HepG2 (cell line): ENCODE measurements around the gene CDA. TPM values are rescaled to one million over a fixed set of nuclear protein-coding genes. Genes with fewer than 3 reads are reported as not detected.
A peak's percentile ranks its signal among the peaks of the same experiment; 100 is the strongest.

Experiments
- FOXC1 ChIP-seq: sonication (generic); formaldehyde crosslinking; IDR thresholded peaks from 2 replicates; pipeline ENCODE4 v1.8.0; 2022; ENCODE audit warnings: mild to moderate bottlenecking, missing genetic modification reagents, borderline replicate concordance
- HES4 ChIP-seq: sonication (generic); formaldehyde crosslinking; IDR thresholded peaks from 2 replicates; pipeline ENCODE4 v1.9.0; 2021; ENCODE audit warnings: mild to moderate bottlenecking, missing genetic modification reagents, borderline replicate concordance
- ISL2 ChIP-seq: sonication (generic); formaldehyde crosslinking; IDR thresholded peaks from 2 replicates; pipeline ENCODE4 v1.5.0; 2020; ENCODE audit warnings: missing genetic modification reagents
- KAT8 ChIP-seq: IDR thresholded peaks from 2 replicates; pipeline ENCODE4 v1.6.1; 2016; ENCODE audit warnings: missing genetic modification reagents, missing compliant biosample characterization
- NFE2L2 ChIP-seq: fragments of 150-350 bp; IDR thresholded peaks from 2 replicates; pipeline ENCODE4 v1.6.1; 2014; ENCODE audit warnings: low read length
- RCOR2 ChIP-seq: IDR thresholded peaks from 2 replicates; pipeline ENCODE4 v1.6.1; 2016; ENCODE audit warnings: missing biosample characterization, missing genetic modification reagents
- TAF15 ChIP-seq: fragments of 200-400 bp; formaldehyde crosslinking; IDR thresholded peaks from one replicate; pipeline ENCODE4 v1.6.1; 2018; ENCODE audit warnings: mild to moderate bottlenecking, low read depth, low read length; ENCODE audit not compliant: poor library complexity, severe bottlenecking
- TBX3 ChIP-seq: fragments of 450-650 bp; IDR thresholded peaks from 2 replicates; pipeline ENCODE4 v1.6.1; 2017; ENCODE audit warnings: antibody characterized with exemption, mild to moderate bottlenecking, inconsistent platforms, borderline replicate concordance
- ZFP1 ChIP-seq: IDR thresholded peaks from 2 replicates; pipeline ENCODE4 v1.6.1; 2016
- ZNF124 ChIP-seq: sonication (generic); formaldehyde crosslinking; IDR thresholded peaks from 2 replicates; pipeline ENCODE4 v1.4.0; 2020; ENCODE audit warnings: missing genetic modification reagents
- ZNF17 ChIP-seq: sonication (generic); formaldehyde crosslinking; IDR thresholded peaks from 2 replicates; pipeline ENCODE4 v1.5.0; 2020; ENCODE audit warnings: mild to moderate bottlenecking, missing genetic modification reagents
- ZNF282 ChIP-seq: fragments of 450-650 bp; IDR thresholded peaks from 2 replicates; pipeline ENCODE4 v1.6.1; 2018; ENCODE audit not compliant: partially characterized antibody
- ZNF878 ChIP-seq: sonication (generic); formaldehyde crosslinking; IDR thresholded peaks from 2 replicates; pipeline ENCODE4 v1.8.1; 2023; ENCODE audit warnings: mild to moderate bottlenecking, missing genetic modification reagents, moderate library complexity
- ZNF883 ChIP-seq: sonication (generic); formaldehyde crosslinking; IDR thresholded peaks from 2 replicates; pipeline ENCODE4 v1.5.1; 2020; ENCODE audit warnings: mild to moderate bottlenecking, missing genetic modification reagents; ENCODE audit errors: not compliant biosample characterization
- ZSCAN29 ChIP-seq: sonication (generic); formaldehyde crosslinking; conservative IDR thresholded peaks from 2 replicates; pipeline ENCODE4 v1.4.0; 2020; ENCODE audit warnings: mild to moderate bottlenecking, missing genetic modification reagents
- polyA plus RNA-seq, 8 experiments: library from polyadenylated mRNA; depleted of rRNA in 3 of 8; stranded (reverse) in 7 of 8; unstranded in 1 of 8; fragments of >200 nt; fragmentation: Illumina TruSeq in 4 of 8; extraction: Trizol in 4 of 8; gene quantifications; 2 replicates each; pipeline versions ENCODE4 v1.2.1 to v1.2.3, GENCODE V29; 2011 to 2016; ENCODE audit warnings: low read depth in 4 of 8, missing spikeins in 1 of 8, mixed read lengths in 1 of 8; ENCODE audit not compliant: insufficient read depth in 1 of 8
- total RNA-seq, 5 experiments: library from RNA; depleted of rRNA; stranded (reverse); fragments of >200 nt; fragmentation: Illumina TruSeq; extraction: Trizol; gene quantifications; 2 replicates each; pipeline ENCODE4 v1.2.3, GENCODE V29; 2016; ENCODE audit warnings: low read depth in 1 of 5
- TF ChIP-seq, protein P1 (sequence below): IDR thresholded peaks from 2 replicates; pipeline ENCODE4 v1.6.1; 2016; ENCODE audit warnings: missing genetic modification reagents, missing compliant biosample characterization
- TF ChIP-seq, protein P2 (sequence below): IDR thresholded peaks from 2 replicates; pipeline ENCODE4 v1.6.1; 2016; ENCODE audit warnings: low read depth, control low read depth
- TF ChIP-seq, protein P3 (sequence below): sonication (generic); formaldehyde crosslinking; IDR thresholded peaks from 2 replicates; pipeline ENCODE4 v1.9.0; 2022; ENCODE audit warnings: missing genetic modification reagents, mild to moderate bottlenecking, borderline replicate concordance
- TF ChIP-seq, protein P4 (sequence below): sonication (generic); formaldehyde crosslinking; IDR thresholded peaks from 2 replicates; pipeline ENCODE4 v1.9.0; 2021; ENCODE audit warnings: missing genetic modification reagents, borderline replicate concordance

Gene CDA
- total and polyA plus RNA-seq, 2 of the 13 experiments (the other 11 are each of a cell fraction or from before 2014, with no cell fraction given): 0.66 to 2.1 TPM

DNA sequence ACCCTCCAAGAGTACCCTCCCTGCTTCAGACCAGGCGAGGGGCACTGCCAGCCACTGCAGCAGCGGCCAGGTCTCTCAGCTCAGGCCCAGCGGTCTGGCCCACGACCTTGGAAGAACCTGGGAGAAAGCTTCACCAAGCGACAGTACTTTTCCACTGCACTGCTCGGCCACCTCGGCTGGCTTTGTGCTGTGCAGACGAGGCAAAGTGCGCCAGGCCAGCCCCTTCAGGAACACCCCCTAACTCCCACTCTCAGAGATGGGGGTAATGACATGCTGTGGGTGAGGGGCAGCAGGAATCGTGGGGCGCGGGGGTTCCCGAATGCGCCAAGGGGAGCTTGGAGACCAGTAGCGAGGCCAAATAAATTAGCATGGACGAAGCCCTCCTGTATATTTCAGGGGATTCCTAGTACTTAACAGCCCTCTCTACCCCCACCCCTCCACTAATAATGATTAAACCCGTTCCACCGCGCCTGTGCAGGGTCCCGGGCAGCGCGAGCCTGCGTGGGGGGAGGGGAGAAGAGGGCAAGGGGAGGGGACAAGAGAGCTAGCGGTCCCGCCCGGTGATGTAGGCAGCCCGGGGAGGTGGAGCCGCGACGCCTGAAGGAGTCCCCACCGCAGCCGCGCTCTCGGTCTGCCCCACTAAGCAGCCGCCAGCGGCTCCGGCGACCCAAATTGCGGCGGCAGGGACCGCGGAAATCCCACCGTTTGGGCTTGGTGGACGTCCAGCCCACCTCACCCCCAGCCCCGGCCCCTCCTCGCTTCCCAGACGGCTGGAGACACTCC lies 36.8 kb upstream of the CDA start, which contains the start of gene FAM43B (continued):
- TF ChIP-seq KAT8: peak; percentile 44; the same call in 1 of the 2 replicates
- TF ChIP-seq TBX3: no peak
- no peak for TF ChIP-seq ZNF17 (CRISPR knock-in tag)
- TF ChIP-seq, protein P1, sequence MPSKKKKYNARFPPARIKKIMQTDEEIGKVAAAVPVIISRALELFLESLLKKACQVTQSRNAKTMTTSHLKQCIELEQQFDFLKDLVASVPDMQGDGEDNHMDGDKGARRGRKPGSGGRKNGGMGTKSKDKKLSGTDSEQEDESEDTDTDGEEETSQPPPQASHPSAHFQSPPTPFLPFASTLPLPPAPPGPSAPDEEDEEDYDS (CRISPR knock-in tag): peak; percentile 91
- no peak for TF ChIP-seq ZNF282
- peak; percentile 64 for TF ChIP-seq FOXC1 (CRISPR knock-in tag)
- TF ChIP-seq ZNF883: peak; percentile 75
- TF ChIP-seq NFE2L2: no peak
- TF ChIP-seq HES4 (CRISPR knock-in tag): no peak
- peak; percentile 8 for TF ChIP-seq TAF15
- TF ChIP-seq ZNF878 (CRISPR knock-in tag): 0 out of 2 replicates have a peak, but pooled peaks have one; percentile 43
- TF ChIP-seq, protein P2, sequence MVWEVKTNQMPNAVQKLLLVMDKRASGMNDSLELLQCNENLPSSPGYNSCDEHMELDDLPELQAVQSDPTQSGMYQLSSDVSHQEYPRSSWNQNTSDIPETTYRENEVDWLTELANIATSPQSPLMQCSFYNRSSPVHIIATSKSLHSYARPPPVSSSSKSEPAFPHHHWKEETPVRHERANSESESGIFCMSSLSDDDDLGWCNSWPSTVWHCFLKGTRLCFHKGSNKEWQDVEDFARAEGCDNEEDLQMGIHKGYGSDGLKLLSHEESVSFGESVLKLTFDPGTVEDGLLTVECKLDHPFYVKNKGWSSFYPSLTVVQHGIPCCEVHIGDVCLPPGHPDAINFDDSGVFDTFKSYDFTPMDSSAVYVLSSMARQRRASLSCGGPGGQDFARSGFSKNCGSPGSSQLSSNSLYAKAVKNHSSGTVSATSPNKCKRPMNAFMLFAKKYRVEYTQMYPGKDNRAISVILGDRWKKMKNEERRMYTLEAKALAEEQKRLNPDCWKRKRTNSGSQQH (CRISPR knock-in tag): no peak
- no peak for TF ChIP-seq RCOR2 (CRISPR knock-in tag)
- no peak for TF ChIP-seq ZNF124
- TF ChIP-seq, protein P3, sequence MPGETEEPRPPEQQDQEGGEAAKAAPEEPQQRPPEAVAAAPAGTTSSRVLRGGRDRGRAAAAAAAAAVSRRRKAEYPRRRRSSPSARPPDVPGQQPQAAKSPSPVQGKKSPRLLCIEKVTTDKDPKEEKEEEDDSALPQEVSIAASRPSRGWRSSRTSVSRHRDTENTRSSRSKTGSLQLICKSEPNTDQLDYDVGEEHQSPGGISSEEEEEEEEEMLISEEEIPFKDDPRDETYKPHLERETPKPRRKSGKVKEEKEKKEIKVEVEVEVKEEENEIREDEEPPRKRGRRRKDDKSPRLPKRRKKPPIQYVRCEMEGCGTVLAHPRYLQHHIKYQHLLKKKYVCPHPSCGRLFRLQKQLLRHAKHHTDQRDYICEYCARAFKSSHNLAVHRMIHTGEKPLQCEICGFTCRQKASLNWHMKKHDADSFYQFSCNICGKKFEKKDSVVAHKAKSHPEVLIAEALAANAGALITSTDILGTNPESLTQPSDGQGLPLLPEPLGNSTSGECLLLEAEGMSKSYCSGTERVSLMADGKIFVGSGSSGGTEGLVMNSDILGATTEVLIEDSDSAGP (CRISPR knock-in tag): peak; percentile 63; the same call in 1 of the 2 replicates
- TF ChIP-seq ZSCAN29 (CRISPR knock-in tag): 0 out of 2 replicates have a peak, but pooled peaks have one; percentile 69
- peak; percentile 40; the same call in 1 of the 2 replicates for TF ChIP-seq ISL2
- TF ChIP-seq ZFP1 (CRISPR knock-in tag): no peak
- TF ChIP-seq, protein P4, sequence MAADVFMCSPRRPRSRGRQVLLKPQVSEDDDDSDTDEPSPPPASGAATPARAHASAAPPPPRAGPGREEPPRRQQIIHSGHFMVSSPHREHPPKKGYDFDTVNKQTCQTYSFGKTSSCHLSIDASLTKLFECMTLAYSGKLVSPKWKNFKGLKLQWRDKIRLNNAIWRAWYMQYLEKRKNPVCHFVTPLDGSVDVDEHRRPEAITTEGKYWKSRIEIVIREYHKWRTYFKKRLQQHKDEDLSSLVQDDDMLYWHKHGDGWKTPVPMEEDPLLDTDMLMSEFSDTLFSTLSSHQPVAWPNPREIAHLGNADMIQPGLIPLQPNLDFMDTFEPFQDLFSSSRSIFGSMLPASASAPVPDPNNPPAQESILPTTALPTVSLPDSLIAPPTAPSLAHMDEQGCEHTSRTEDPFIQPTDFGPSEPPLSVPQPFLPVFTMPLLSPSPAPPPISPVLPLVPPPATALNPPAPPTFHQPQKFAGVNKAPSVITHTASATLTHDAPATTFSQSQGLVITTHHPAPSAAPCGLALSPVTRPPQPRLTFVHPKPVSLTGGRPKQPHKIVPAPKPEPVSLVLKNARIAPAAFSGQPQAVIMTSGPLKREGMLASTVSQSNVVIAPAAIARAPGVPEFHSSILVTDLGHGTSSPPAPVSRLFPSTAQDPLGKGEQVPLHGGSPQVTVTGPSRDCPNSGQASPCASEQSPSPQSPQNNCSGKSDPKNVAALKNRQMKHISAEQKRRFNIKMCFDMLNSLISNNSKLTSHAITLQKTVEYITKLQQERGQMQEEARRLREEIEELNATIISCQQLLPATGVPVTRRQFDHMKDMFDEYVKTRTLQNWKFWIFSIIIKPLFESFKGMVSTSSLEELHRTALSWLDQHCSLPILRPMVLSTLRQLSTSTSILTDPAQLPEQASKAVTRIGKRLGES (CRISPR knock-in tag): 0 out of 2 replicates have a peak, but pooled peaks have one; percentile 36
